Putamen (tissue), 1 donor: ENCODE results near the gene OR4D1.
"Not testable (repeated sequence)": the region's sequence is repeated elsewhere in the genome, so short reads cannot be mapped to it uniquely, and the experiment has no call there.

Source experiments
- DNase-seq: peaks from one replicate; pipeline ENCODE4 v3.0.0-alpha.2; 2016; ENCODE audit warnings: low spot score

OR4D1 gene

GRCh38 chr17:58147930-58148434 is at the start of gene OR4D1:
OR4D1 (plus strand) TSS chr17:58148384; CDS start chr17:58155154, 6,770 bp downstream.
- DNase-seq, result no peak

GRCh38 chr17:58100506-58100905 is 47.7 kb upstream of the OR4D1 start:
- DNase-seq, result no peak

GRCh38 chr17:58101898-58102297 is 46.3 kb upstream of the OR4D1 start:
- DNase-seq, result not testable (repeated sequence)

- no peak for DNase-seq
Observed at GRCh38 chr17:58105093-58105492, 43.1 kb upstream of the OR4D1 start.

- no peak for DNase-seq
Observed at GRCh38 chr17:58107306-58107705, 40.9 kb upstream of the OR4D1 start.

GRCh38 chr17:58109197-58109596 is 39.0 kb upstream of the OR4D1 start:
- no peak for DNase-seq

GRCh38 chr17:58110012-58110411 is 38.2 kb upstream of the OR4D1 start:
- DNase-seq, result no peak

- no peak for DNase-seq
Observed at GRCh38 chr17:58111676-58112075, 36.5 kb upstream of the OR4D1 start.

GRCh38 chr17:58112970-58113631 is 35.1 kb upstream of the OR4D1 start:
- DNase-seq, result peak; percentile 57

- no peak for DNase-seq
Observed at GRCh38 chr17:58113947-58114346, 34.2 kb upstream of the OR4D1 start.

GRCh38 chr17:58117382-58117781 is 30.8 kb upstream of the OR4D1 start:
- no peak for DNase-seq

GRCh38 chr17:58119491-58119890 is 28.7 kb upstream of the OR4D1 start:
- peak; percentile 52 for DNase-seq

GRCh38 chr17:58120195-58120822 is 27.9 kb upstream of the OR4D1 start:
- DNase-seq, result no peak

- DNase-seq, result peak; percentile 16
Observed at GRCh38 chr17:58121925-58122324, 26.3 kb upstream of the OR4D1 start.

GRCh38 chr17:58127846-58128245 is 20.3 kb upstream of the OR4D1 start:
- DNase-seq, result no peak

GRCh38 chr17:58132697-58133096 is 15.5 kb upstream of the OR4D1 start:
- not testable (repeated sequence) for DNase-seq

- DNase-seq, result no peak
Observed at GRCh38 chr17:58136669-58137279, 11.4 kb upstream of the OR4D1 start.

- DNase-seq, result no peak
Observed at GRCh38 chr17:58141505-58141904, 6.7 kb upstream of the OR4D1 start.

- not testable (repeated sequence) for DNase-seq
Observed at GRCh38 chr17:58143335-58143734, 4.8 kb upstream of the OR4D1 start.

- DNase-seq, result no peak
Observed at GRCh38 chr17:58144801-58145200, 3.4 kb upstream of the OR4D1 start.

GRCh38 chr17:58148609-58149008 is 425 bp downstream of the OR4D1 start:
- DNase-seq, result no peak

GRCh38 chr17:58150394-58150793 is 2.2 kb downstream of the OR4D1 start:
- no peak for DNase-seq

- DNase-seq, result no peak
Observed at GRCh38 chr17:58153046-58153445, 4.9 kb downstream of the OR4D1 start.
